GM13977 (cell line): Measurements from ENCODE around the gene HAUS7.

ENCODE experiments used
- DNase-seq: peaks from one replicate; pipeline ENCODE4 v3.0.0; 2012; ENCODE audit warnings: low spot score
- in situ Hi-C: fragments of 300-500 bp; cut with MboI; formaldehyde crosslinking; loops from one replicate; pipeline ENCODE4 v1.12.0; 2022; ENCODE audit warnings: low sequenced_read_pairs, low pct_unique_long_range_greater_than_20kb, mixed read lengths, inconsistent platforms; ENCODE audit not compliant: unreplicated experiment
- TF ChIP-seq, protein P1 (sequence below): IDR thresholded peaks from 2 replicates; pipeline ENCODE4 v1.5.1; 2012; ENCODE audit warnings: mild to moderate bottlenecking, control low read depth; ENCODE audit not compliant: insufficient read depth; ENCODE audit errors: extremely low read depth, missing control alignments

The HAUS7 gene

DNA sequence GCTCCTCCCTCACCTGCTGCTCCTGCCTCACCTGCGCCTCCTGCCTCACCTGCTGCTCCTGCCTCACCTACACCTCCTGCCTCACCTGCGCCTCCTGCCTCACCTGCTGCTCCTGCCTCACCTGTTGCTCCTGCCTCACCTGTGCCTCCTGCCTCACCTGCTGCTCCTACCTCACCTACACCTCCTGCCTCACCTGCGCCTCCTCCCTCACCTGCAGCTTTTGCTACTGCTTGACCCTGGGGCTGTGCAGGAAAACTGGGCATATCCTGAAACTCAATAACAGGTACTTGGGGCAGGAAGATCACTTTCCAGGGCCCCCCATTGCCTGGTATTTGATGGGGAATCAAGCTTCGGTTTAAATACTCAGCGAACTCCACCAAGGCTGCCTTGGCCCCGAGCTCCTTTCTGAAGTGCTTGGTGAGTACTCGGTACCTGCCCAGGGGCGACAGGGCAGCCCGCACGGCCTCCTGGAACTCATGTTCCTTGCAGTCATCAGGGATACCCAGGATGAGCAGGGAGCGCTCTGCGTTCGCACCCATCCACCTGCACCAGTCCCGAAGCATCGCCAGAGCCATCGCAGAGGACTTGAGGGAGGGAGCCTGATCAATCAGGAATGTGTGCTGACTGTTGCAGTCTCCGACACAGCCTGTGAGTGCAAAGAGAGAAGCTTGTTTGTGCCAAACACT, 72.0 kb downstream of the HAUS7 start:
- no peak for DNase-seq
- in situ Hi-C loops = no loop called here
- TF ChIP-seq, protein P1, sequence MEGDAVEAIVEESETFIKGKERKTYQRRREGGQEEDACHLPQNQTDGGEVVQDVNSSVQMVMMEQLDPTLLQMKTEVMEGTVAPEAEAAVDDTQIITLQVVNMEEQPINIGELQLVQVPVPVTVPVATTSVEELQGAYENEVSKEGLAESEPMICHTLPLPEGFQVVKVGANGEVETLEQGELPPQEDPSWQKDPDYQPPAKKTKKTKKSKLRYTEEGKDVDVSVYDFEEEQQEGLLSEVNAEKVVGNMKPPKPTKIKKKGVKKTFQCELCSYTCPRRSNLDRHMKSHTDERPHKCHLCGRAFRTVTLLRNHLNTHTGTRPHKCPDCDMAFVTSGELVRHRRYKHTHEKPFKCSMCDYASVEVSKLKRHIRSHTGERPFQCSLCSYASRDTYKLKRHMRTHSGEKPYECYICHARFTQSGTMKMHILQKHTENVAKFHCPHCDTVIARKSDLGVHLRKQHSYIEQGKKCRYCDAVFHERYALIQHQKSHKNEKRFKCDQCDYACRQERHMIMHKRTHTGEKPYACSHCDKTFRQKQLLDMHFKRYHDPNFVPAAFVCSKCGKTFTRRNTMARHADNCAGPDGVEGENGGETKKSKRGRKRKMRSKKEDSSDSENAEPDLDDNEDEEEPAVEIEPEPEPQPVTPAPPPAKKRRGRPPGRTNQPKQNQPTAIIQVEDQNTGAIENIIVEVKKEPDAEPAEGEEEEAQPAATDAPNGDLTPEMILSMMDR = no peak
